GM21576 (cell line): Measurements from ENCODE around the gene ACSM4.
A peak's percentile ranks its signal among the peaks of the same experiment; 100 is the strongest.
"Not testable (repeated sequence)": the region's sequence is repeated elsewhere in the genome, so short reads cannot be mapped to it uniquely, and the experiment has no call there.

Experiments
- ATAC-seq: cut with Tn5 transposase; IDR thresholded peaks from one replicate; pipeline ENCODE4 v1.9.1; 2021; ENCODE audit warnings: mild to moderate bottlenecking, moderate library complexity; ENCODE audit not compliant: unreplicated experiment

Gene ACSM4, protein sequence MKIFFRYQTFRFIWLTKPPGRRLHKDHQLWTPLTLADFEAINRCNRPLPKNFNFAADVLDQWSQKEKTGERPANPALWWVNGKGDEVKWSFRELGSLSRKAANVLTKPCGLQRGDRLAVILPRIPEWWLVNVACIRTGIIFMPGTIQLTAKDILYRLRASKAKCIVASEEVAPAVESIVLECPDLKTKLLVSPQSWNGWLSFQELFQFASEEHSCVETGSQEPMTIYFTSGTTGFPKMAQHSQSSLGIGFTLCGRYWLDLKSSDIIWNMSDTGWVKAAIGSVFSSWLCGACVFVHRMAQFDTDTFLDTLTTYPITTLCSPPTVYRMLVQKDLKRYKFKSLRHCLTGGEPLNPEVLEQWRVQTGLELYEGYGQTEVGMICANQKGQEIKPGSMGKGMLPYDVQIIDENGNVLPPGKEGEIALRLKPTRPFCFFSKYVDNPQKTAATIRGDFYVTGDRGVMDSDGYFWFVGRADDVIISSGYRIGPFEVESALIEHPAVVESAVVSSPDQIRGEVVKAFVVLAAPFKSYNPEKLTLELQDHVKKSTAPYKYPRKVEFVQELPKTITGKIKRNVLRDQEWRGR

GRCh38 chr12:7303772-7304171 lies at the start of gene ACSM4:
ACSM4 (plus strand) TSS chr12:7304072; CDS start chr12:7304332, 260 bp downstream.
- ATAC-seq = no peak

GRCh38 chr12:7259060-7259459 lies 44.8 kb upstream of the ACSM4 start:
- no peak for ATAC-seq

DNA sequence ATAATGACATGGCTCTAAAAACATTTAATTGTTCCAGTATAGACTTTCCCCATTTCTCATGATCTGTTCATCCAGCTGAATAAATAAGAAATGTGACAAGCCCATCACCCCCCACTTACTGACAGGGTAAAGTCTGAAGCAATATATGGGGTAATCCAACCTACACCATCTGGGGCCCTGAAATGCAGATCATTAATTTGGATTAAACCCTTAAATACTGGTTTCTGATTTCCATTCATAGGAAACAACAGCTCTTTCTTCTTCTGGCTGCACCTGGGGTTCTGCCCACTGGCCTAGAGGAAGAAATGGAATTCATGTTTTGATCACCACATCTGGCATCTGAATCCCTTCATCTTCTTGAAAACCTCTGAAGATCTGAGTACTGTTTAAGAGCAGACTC lies 39.3 kb upstream of the ACSM4 start:
- ATAC-seq = no peak

GRCh38 chr12:7265251-7265650 lies 38.6 kb upstream of the ACSM4 start:
- ATAC-seq = no peak

GRCh38 chr12:7269273-7269672 lies 34.6 kb upstream of the ACSM4 start:
- no peak for ATAC-seq

GRCh38 chr12:7271893-7272514 lies 31.9 kb upstream of the ACSM4 start:
- no peak for ATAC-seq

DNA sequence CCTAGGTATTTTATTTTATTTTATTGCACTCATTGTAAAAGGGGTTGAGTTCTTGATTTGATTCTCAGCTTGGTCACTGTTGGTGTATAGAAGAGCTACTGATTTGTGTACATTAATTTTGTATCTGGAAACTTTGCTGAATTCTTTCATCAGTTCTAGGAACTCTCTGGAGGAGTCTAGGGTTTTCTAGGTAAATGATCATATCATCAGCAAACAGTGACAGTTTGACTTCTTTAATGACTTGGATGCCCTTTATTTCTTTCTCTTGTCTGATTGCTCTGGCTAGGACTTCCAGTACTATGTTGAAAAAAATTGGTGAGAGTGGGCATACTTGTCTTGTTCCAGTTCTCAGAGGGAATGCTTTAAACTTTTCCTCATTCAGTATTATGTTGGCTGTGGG lies 28.4 kb upstream of the ACSM4 start:
- not testable (repeated sequence) for ATAC-seq

- peak; percentile 81 for ATAC-seq
Observed at GRCh38 chr12:7282844-7283243, 21.0 kb upstream of the ACSM4 start.

DNA sequence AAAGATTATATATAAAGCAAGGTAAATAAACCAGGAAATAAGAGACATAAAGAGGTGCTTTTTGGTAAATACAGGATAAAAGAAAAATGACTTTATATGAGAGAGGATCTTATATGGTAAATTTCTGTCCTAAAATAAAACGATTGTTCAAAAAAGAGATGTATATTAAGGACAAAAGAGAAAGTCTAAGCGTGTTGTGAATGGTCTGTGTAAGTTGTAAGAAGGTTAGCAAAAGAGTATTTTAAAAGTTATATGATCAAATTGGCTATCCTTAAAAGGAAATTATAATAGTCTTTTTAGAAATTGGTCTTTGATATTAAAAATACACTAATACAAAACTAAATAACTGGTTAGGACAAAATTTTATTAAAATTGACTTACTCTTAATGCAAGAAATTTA lies 14.1 kb upstream of the ACSM4 start:
- ATAC-seq = no peak

DNA sequence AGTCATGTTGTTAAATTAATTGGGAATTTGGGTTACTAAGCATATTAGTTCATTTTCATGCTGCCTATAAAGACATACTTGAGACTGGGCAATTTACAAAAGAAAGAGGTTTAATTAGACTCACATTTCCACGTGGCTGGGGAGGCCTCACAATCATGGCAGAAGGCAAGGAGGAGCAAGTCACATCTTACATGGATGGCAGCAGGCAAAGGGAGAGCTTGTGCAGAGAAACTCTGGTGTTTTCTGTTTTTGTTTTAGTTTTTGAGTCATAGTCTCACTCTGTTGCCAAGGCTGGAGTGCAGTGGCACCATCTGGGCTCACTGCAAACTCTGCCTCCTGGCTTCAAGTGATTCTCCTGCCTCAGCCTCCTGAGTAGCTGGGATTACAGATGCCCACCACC lies 13.3 kb upstream of the ACSM4 start:
- not testable (repeated sequence) for ATAC-seq

DNA sequence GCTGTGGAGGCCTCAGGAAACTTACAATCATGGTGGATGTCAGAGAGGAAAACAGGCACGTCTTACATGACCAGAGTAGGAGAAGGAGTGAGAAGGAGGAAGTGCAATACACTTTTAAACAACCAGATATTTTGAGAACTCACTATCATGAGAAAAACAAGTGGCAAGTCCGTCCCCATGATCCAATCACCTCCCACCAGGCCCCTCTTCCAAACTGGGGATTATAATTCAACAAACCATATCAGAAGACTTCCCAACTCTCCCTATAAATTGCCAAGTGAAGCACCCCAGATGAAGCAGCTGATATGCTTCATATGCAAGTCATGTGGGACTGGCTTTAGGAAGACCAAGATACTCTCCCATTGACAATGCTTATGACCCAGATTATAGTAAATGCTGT lies 11.6 kb upstream of the ACSM4 start:
- ATAC-seq = no peak

GRCh38 chr12:7293670-7294069 lies 10.2 kb upstream of the ACSM4 start:
- ATAC-seq = no peak

- no peak for ATAC-seq
Observed at GRCh38 chr12:7295529-7295928, 8.3 kb upstream of the ACSM4 start.

DNA sequence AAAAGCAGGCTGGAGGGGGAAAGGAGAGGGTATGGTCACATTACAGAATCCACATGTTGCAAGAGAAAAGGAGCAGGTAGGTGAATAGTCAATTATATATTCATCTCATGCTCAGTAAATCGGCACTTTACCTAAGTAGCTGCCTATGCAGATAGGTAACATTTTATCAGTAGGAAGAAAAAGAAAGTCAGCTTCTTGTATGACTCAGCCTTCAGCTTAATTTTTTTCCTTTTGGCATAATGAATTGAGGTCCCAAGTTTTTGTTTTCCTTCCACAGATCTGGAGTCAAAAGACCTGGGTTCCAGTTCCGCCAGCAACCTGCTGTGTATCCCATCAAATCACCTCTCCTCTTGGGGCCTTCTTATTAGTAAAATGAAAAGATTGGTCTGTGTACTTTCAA lies 6.0 kb upstream of the ACSM4 start:
- no peak for ATAC-seq

- no peak for ATAC-seq
Observed at GRCh38 chr12:7302266-7302986, 1.4 kb upstream of the ACSM4 start.

- ATAC-seq = no peak
Observed at GRCh38 chr12:7303230-7303629, 642 bp upstream of the ACSM4 start.

DNA sequence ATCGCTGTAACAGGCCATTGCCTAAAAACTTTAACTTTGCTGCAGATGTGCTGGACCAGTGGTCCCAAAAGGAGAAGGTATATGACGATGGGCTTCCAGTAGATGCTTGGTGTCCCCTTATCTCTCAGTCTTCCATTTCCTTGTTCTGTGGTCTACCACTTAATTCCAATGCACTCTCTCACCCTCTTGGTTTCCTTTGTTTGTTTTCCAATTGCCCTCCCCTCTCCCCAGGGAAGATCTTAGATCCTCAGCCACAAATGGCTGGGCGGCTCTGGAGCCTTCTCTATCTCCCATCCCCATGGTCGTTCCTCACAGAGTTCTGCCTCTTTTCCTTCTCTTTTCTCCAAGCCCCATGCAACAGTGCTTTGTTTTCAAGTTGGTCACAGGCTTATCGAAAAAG lies 584 bp downstream of the ACSM4 start:
- no peak for ATAC-seq

GRCh38 chr12:7310070-7310469 lies 6.2 kb downstream of the ACSM4 start:
- no peak for ATAC-seq

GRCh38 chr12:7319930-7320329 lies 16.1 kb downstream of the ACSM4 start:
- no peak for ATAC-seq

- no peak for ATAC-seq
Observed at GRCh38 chr12:7321624-7322023, 17.8 kb downstream of the ACSM4 start.

DNA sequence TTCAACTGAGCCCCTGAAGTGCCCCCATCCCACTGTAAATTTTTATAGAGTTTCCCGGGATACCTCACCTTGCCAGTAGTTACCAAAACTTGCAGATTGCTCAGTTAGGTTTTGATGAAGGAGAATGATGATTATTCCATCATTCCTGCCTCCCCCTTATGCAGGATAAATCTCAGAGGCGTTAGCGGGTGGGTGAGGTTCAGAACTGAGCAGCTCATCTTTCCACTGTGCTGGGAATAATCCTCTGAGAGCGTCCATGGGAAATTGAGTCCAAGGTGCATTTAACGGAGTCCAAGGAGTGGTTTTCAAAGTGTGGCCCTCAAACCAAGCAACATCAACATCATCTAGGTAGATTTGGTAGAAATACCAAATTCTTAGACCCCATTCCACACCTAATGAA lies 18.7 kb downstream of the ACSM4 start:
- no peak for ATAC-seq

DNA sequence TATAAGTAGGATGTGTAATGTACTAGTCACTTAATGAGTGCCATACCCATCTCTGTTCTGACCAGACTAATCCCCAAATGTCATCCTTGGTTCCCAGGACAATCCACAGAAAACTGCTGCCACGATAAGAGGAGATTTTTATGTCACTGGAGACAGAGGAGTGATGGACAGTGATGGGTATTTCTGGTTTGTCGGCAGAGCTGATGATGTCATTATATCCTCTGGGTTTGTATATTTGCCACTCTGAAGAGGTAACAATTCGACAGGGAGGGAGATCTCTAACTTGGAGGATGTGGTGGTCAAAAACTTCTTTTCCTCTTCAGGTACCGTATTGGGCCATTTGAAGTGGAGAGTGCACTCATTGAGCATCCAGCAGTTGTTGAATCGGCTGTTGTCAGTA lies 20.3 kb downstream of the ACSM4 start:
- ATAC-seq = no peak
